Measurements from ENCODE around the gene DENND6B. TPM values are rescaled to one million over a fixed set of nuclear protein-coding genes. Genes with fewer than 3 reads are reported as not detected.

The DENND6B gene
- total and polyA plus RNA-seq, 2 donors (not counting 3 experiments of a cell fraction or from before 2014, with no cell fraction given), result 4.1 to 5.9 TPM

DNA sequence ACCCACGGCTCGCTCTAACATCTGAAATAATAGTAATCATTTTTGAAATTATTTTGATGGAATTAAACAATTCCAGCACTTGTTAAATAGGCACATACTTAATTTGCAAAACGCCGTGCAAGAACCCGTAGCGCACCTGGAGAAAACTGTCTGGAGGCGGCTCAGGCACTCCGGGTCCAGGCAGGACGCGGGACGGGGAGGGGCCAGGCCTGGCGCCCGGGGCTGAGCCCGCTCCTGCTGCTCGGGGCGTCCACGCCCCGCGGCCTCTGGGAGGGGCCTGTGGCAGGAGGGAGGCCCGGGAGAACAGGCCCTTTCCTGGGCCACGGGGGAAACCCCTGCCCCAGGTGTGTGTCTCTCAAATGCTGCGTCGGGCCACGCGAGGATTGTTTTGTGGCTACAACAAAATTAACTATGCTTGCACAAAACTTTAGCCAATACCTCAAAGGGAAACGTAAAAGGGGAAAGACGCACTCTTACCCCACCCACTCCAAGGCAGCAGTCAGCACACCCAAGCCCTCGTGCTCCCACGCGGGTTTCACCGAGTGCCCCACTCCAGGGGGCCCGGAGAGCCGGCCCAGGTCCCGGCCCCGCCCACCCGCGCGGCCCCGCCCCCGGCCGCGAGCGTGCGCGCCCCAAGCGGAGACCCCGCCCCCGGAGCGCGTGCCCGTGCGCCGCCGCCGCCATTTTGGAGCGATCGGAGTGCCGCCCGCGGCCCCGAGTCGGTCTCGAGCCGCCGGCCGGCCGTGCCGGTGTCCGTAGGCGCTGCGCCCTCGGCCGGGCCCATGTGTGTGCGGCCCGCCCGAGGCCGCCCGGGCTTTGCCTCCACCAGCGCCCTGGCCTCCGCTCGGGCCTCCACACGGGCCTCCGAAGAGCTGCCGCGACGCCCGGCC, 16.1 kb upstream of the DENND6B start, which contains the start of gene PPP6R2:
Gene PPP6R2 (plus strand): TSS at position 677 of the 890 bp plus-strand sequence. CDS start 50,582 bp downstream, outside the sequence.
- Histone ChIP-seq H3K9me3 (replicated peaks; ENCODE audit: control insufficient read depth, insufficient read depth, low read length) (no peaks in the 10 kb centered on the region), H3K27me3 (ENCODE audit: control insufficient read depth in 2 of 2, insufficient read depth in 2 of 2, low read length in 2 of 2) (no peaks in the 10 kb centered on the region), H3K36me3 (ENCODE audit: control insufficient read depth in 2 of 2, extremely low read depth in 1 of 2, insufficient read depth in 2 of 2, low read length in 2 of 2) (no peaks in the 10 kb centered on the region), H3K27ac (ENCODE audit: insufficient read depth, low read depth, low read length) (peak within 1 kb of the TSS; percentile 30), H2AFZ (ENCODE audit: low read depth, low read length) (peak within 1 kb of the TSS; percentile 93), H3K9ac (replicated peaks; ENCODE audit: extremely low read depth, insufficient read depth, low read length) (peak within 1 kb of the TSS; percentile 65), H3K4me1 (ENCODE audit: control insufficient read depth, extremely low read depth, insufficient read depth, low read length) (peaks cover 5% of the 10 kb centered on the region), H3K79me2 (ENCODE audit: control insufficient read depth, insufficient read depth, low read length) (peaks cover 19% of the 10 kb centered on the region), H3K9me1 (replicated peaks; ENCODE audit: control insufficient read depth, extremely low read depth, insufficient read depth, low read length) (no peaks in the 10 kb centered on the region), H4K20me1 (replicated peaks; ENCODE audit: control insufficient read depth, extremely low read depth, insufficient read depth, low read length) (no peaks in the 10 kb centered on the region), H3K4me3 (replicated peaks in 1 of 3; ENCODE audit: insufficient read depth in 1 of 3, low read depth in 1 of 3, low read length in 3 of 3) (peak within 1 kb of the TSS; percentile 71 to 73 (median 71)), H3K4me2 (ENCODE audit: insufficient read depth, low read length) (peak within 1 kb of the TSS; percentile 95)
- TF ChIP-seq, protein P1, sequence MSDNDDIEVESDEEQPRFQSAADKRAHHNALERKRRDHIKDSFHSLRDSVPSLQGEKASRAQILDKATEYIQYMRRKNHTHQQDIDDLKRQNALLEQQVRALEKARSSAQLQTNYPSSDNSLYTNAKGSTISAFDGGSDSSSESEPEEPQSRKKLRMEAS (IDR thresholded peaks at IDR 0.05; ENCODE audit: insufficient read depth, insufficient read length), result no peak
- TF ChIP-seq POLR2AphosphoS5 (IDR thresholded peaks at IDR 0.05; ENCODE audit: insufficient read depth, low read depth, low read length) (peak; percentile 86), POLR2A (IDR thresholded peaks at IDR 0.05; ENCODE audit: low read depth, low read length) (peak; percentile 86)
- peak; percentile 72 for FAIRE-seq
- peak; percentile 44 for DNase-seq (ENCODE audit: low read depth, low spot score)
- no TSS peak for BruUV-seq (replicated peaks)
- CTCF ChIA-PET, result interaction anchor here (1.0 to 2.7 kb wide), 12 partner anchors 10 to 106 kb away, joined by 3 to 60 read pairs (median 10); partner anchors contain the start of genes HDAC10, MAPK12 and PLXNB2
- POLR2A ChIA-PET, result no interaction called here
- intact Hi-C loops (cut with micrococcal nuclease), result loop anchor here (1.0 to 5.0 kb wide), 7 partner anchors 16 to 194 kb away; partner anchors contain the start of genes DENND6B, MAPK11 and PLXNB2
- dilution Hi-C loops (cut with MboI; ENCODE audit: extremely low pct_ligation_motif_present, low sequenced_read_pairs), result no loop called here

DNA sequence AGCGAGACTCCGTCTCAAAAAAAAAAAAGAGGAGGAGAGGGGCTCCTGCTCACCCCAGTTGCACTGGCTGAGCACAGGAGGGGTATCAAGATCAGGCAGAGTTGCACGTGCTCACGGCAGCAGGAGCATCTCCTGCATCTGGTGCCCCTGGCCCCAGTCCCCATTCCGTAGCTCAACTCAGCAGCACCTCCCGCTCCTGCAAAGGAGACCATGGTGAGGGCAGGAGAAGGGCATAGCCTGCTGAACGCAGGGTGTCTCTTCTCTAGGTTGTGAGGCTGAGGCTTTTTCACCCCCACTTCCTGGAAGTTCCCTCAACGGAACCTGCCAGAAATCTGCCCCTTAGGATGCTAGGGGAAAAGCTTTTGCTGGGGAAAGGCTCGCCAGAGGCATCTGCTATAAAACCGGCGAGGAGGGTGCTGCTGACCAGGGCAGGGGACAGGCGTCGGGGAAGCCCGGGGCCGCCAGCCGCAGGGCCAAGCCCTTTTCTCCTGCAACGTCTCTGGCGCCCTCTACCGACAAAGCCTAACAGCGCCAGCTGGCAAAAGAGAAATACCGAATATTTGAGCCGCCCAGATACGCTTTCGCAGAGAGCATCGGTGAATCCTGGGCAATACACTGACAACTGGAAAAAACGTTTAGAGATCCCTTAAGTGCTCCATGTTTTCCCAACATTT, 15.3 kb upstream of the DENND6B start:
- Histone ChIP-seq H3K27ac (ENCODE audit: insufficient read depth, low read depth, low read length) (peak overlapping the region; percentile 30), H3K9me3 (replicated peaks; ENCODE audit: control insufficient read depth, insufficient read depth, low read length) (no peaks in the 10 kb centered on the region), H3K9me1 (replicated peaks; ENCODE audit: control insufficient read depth, extremely low read depth, insufficient read depth, low read length) (no peaks in the 10 kb centered on the region), H3K79me2 (ENCODE audit: control insufficient read depth, insufficient read depth, low read length) (peaks cover 13% of the 10 kb centered on the region), H2AFZ (ENCODE audit: low read depth, low read length) (peak overlapping the region; percentile 79), H4K20me1 (replicated peaks; ENCODE audit: control insufficient read depth, extremely low read depth, insufficient read depth, low read length) (no peaks in the 10 kb centered on the region), H3K4me1 (ENCODE audit: control insufficient read depth, extremely low read depth, insufficient read depth, low read length) (peaks cover 5% of the 10 kb centered on the region), H3K36me3 (ENCODE audit: control insufficient read depth in 2 of 2, extremely low read depth in 1 of 2, insufficient read depth in 2 of 2, low read length in 2 of 2) (no peaks in the 10 kb centered on the region), H3K4me2 (ENCODE audit: insufficient read depth, low read length) (peak overlapping the region; percentile 95), H3K27me3 (ENCODE audit: control insufficient read depth in 2 of 2, insufficient read depth in 2 of 2, low read length in 2 of 2) (no peaks in the 10 kb centered on the region), H3K9ac (replicated peaks; ENCODE audit: extremely low read depth, insufficient read depth, low read length) (peak overlapping the region; percentile 41), H3K4me3 (replicated peaks in 1 of 3; ENCODE audit: insufficient read depth in 1 of 3, low read depth in 1 of 3, low read length in 3 of 3) (peak overlapping the region; percentile 38 to 71 (median 71))
- BruUV-seq (replicated peaks), result no TSS peak
- TF ChIP-seq JUN (IDR thresholded peaks at IDR 0.05; ENCODE audit: borderline replicate concordance, insufficient read depth, insufficient read length, low read depth) (no peak), GATA2 (IDR thresholded peaks at IDR 0.05; ENCODE audit: insufficient read depth, insufficient read length, low read depth, low read length) (no peak), POLR2A (IDR thresholded peaks at IDR 0.05; ENCODE audit: low read depth, low read length) (no peak), EZH2 (IDR thresholded peaks at IDR 0.05; ENCODE audit: borderline replicate concordance, low read depth, low read length, severe bottlenecking) (no peak), POLR2AphosphoS5 (IDR thresholded peaks at IDR 0.05; ENCODE audit: insufficient read depth, low read depth, low read length) (no peak), FOS (IDR thresholded peaks at IDR 0.05; ENCODE audit: borderline replicate concordance, insufficient read depth, low read length) (no peak)
- TF ChIP-seq, protein P2, sequence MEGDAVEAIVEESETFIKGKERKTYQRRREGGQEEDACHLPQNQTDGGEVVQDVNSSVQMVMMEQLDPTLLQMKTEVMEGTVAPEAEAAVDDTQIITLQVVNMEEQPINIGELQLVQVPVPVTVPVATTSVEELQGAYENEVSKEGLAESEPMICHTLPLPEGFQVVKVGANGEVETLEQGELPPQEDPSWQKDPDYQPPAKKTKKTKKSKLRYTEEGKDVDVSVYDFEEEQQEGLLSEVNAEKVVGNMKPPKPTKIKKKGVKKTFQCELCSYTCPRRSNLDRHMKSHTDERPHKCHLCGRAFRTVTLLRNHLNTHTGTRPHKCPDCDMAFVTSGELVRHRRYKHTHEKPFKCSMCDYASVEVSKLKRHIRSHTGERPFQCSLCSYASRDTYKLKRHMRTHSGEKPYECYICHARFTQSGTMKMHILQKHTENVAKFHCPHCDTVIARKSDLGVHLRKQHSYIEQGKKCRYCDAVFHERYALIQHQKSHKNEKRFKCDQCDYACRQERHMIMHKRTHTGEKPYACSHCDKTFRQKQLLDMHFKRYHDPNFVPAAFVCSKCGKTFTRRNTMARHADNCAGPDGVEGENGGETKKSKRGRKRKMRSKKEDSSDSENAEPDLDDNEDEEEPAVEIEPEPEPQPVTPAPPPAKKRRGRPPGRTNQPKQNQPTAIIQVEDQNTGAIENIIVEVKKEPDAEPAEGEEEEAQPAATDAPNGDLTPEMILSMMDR (IDR thresholded peaks at IDR 0.05; ENCODE audit: extremely low read depth in 1 of 2, insufficient read depth in 1 of 2, low read depth in 1 of 2, low read length in 2 of 2), result peak; percentile 93 to 94
- TF ChIP-seq, protein P1 (IDR thresholded peaks at IDR 0.05; ENCODE audit: insufficient read depth, insufficient read length), result no peak
- DNase-seq (ENCODE audit: low read depth, low spot score) (peak; percentile 81), FAIRE-seq (peak; percentile 93)
- POLR2A ChIA-PET, result interaction anchor here (0.7 kb wide), 1 partner anchor 47 kb away, joined by 3 read pairs; no protein-coding TSS in a partner anchor
- CTCF ChIA-PET, result interaction anchor here (1.0 to 2.7 kb wide), 15 partner anchors 9 to 105 kb away, joined by 3 to 60 read pairs (median 9); partner anchors contain the start of genes HDAC10, MAPK12 and PLXNB2
- dilution Hi-C loops (cut with MboI; ENCODE audit: extremely low pct_ligation_motif_present, low sequenced_read_pairs) (no loop called here), intact Hi-C loops (cut with micrococcal nuclease) (loop anchor here (1.0 to 5.0 kb wide), 7 partner anchors 15 to 193 kb away; partner anchors contain the start of genes DENND6B, MAPK11 and PLXNB2)

Data from endothelial cell of umbilical vein (primary cell).